ENCODE results near the gene ZCCHC14. TPM values are rescaled to one million over a fixed set of nuclear protein-coding genes. Genes with fewer than 3 reads are reported as not detected.
A peak's percentile ranks its signal among the peaks of the same experiment; 100 is the strongest.
"Not testable (repeated sequence)": the region's sequence is repeated elsewhere in the genome, so short reads cannot be mapped to it uniquely, and the experiment has no call there.

Gene ZCCHC14
- total RNA-seq, 1 donor from 2014 or later, result 28.0 TPM

- Mint-ChIP-seq H3K27ac (ENCODE audit: unreplicated experiment) (no peak overlapping the region), H3K9me3 (ENCODE audit: low read depth) (no peaks in the 10 kb centered on the region), H3K27me3 (ENCODE audit: low read depth) (peaks cover 2% of the 10 kb centered on the region), H3K4me1 (ENCODE audit: low read depth) (no peaks in the 10 kb centered on the region), H3K36me3 (ENCODE audit: low read depth) (peaks cover 1% of the 10 kb centered on the region), H3K4me3 (ENCODE audit: unreplicated experiment) (no peak overlapping the region)
- peak; percentile 63 for DNase-seq (ENCODE audit: low spot score)
- no peak for TF ChIP-seq CTCF (IDR thresholded peaks at IDR 0.05)
Measured at GRCh38 chr16:87507351-87508069, 14.7 kb upstream of the ZCCHC14 start.

- no peak overlapping the region for H3K4me3 Mint-ChIP-seq (ENCODE audit: unreplicated experiment)
- no peak overlapping the region for H3K27ac Mint-ChIP-seq (ENCODE audit: unreplicated experiment)
- no peak for TF ChIP-seq CTCF (IDR thresholded peaks at IDR 0.05)
Measured at GRCh38 chr16:87506423-87507350, 13.9 kb upstream of the ZCCHC14 start.

GRCh38 chr16:87505834-87506233, 13.0 kb upstream of the ZCCHC14 start:
- TF ChIP-seq CTCF (IDR thresholded peaks at IDR 0.05), result no peak
- DNase-seq (ENCODE audit: low spot score), result no peak
- Mint-ChIP-seq H3K27me3 (ENCODE audit: low read depth) (peaks cover 2% of the 10 kb centered on the region), H3K36me3 (ENCODE audit: low read depth) (no peaks in the 10 kb centered on the region), H3K4me1 (ENCODE audit: low read depth) (peaks cover 5% of the 10 kb centered on the region), H3K4me3 (ENCODE audit: unreplicated experiment) (no peak overlapping the region), H3K9me3 (ENCODE audit: low read depth) (no peaks in the 10 kb centered on the region), H3K27ac (ENCODE audit: unreplicated experiment) (no peak overlapping the region)

More at GRCh38 chr16:87506423-87507350, 13.9 kb upstream of the ZCCHC14 start:
- Mint-ChIP-seq H3K4me1 (ENCODE audit: low read depth) (no peaks in the 10 kb centered on the region), H3K36me3 (ENCODE audit: low read depth) (no peaks in the 10 kb centered on the region), H3K9me3 (ENCODE audit: low read depth) (no peaks in the 10 kb centered on the region), H3K27me3 (ENCODE audit: low read depth) (peaks cover 2% of the 10 kb centered on the region)
- DNase-seq (ENCODE audit: low spot score), result peak; percentile 35

GRCh38 chr16:87503232-87503937, 10.6 kb upstream of the ZCCHC14 start:
- H3K4me3 Mint-ChIP-seq (ENCODE audit: unreplicated experiment); H3K27me3 Mint-ChIP-seq (ENCODE audit: low read depth); H3K27ac Mint-ChIP-seq (ENCODE audit: unreplicated experiment); H3K36me3 Mint-ChIP-seq (ENCODE audit: low read depth); H3K9me3 Mint-ChIP-seq (ENCODE audit: low read depth): not testable (repeated sequence)
- H3K4me1 Mint-ChIP-seq (ENCODE audit: low read depth), result peaks cover 25% of the 10 kb centered on the region
- peak; percentile 61 for DNase-seq (ENCODE audit: low spot score)

GRCh38 chr16:87502308-87502969, 9.6 kb upstream of the ZCCHC14 start:
- Mint-ChIP-seq H3K4me3 (ENCODE audit: unreplicated experiment) (no peak overlapping the region), H3K36me3 (ENCODE audit: low read depth) (no peaks in the 10 kb centered on the region), H3K4me1 (ENCODE audit: low read depth) (peaks cover 27% of the 10 kb centered on the region), H3K27ac (ENCODE audit: unreplicated experiment) (no peak overlapping the region), H3K9me3 (ENCODE audit: low read depth) (no peaks in the 10 kb centered on the region), H3K27me3 (ENCODE audit: low read depth) (peaks cover 2% of the 10 kb centered on the region)
- no peak for TF ChIP-seq CTCF (IDR thresholded peaks at IDR 0.05)
- peak; percentile 14 for DNase-seq (ENCODE audit: low spot score)
